HEK293T (cell line): Measurements from ENCODE around the gene KIF16B.

Experiments used
- ARNT ChIP-seq: fragments of 450-650 bp; IDR thresholded peaks from 2 replicates; pipeline ENCODE4 v1.6.1; 2017; ENCODE audit warnings: mild to moderate bottlenecking
- FOXM1 ChIP-seq: fragments of 450-650 bp; IDR thresholded peaks from 2 replicates; pipeline ENCODE4 v1.6.1; 2017; ENCODE audit warnings: mild to moderate bottlenecking, borderline replicate concordance

- TF ChIP-seq ARNT (no peak), FOXM1 (no peak)
Observed at GRCh38 chr20:16486532-16486931, 86.7 kb downstream of the KIF16B start.
